Esophagus muscularis mucosa (tissue), 3 donors: ENCODE data around the gene SRXN1.

Source experiments
- CTCF ChIP-seq, 3 experiments: fragments of 200-600 bp in 2 of 3; fragments of 450-650 bp in 1 of 3; sonication (generic) in 2 of 3; IDR thresholded peaks; one replicate each; pipeline ENCODE4 v1.5.1; 2017 to 2019; ENCODE audit warnings: antibody characterized with exemption in 3 of 3, mild to moderate bottlenecking in 2 of 3, moderate library complexity in 1 of 3
- POLR2A ChIP-seq: fragments of 450-650 bp; IDR thresholded peaks from one replicate; pipeline ENCODE4 v1.6.1; 2017; ENCODE audit warnings: antibody characterized with exemption, moderate library complexity, mild to moderate bottlenecking, low read depth
- POLR2AphosphoS5 ChIP-seq, 2 donors: sonication (generic); formaldehyde crosslinking; IDR thresholded peaks; one replicate each; pipeline ENCODE4 v1.6.1; 2017; ENCODE audit warnings: antibody characterized with exemption in 2 of 2

DNA sequence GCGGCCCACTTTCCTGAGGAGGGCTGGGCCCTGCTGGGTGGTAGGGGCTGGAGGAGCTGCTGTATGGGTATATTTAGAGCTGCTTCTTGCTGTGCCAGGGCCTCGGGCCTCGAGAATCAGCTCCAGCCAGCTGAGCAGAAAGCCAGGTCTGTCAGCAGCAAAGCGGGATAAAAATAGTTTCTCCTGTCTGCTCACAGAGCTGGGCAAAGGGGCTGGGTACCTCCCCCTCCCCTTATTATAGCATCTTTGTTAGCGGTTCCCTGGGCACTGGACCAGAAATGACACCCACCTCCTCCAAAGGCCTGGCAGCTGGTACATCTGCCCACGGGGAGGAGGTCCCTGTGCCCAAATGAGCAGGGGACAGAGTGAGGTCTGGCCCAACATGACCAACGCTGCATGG lies 16.6 kb upstream of the SRXN1 start:
- TF ChIP-seq CTCF (IDR thresholded peaks at IDR 0.05): no peak
- TF ChIP-seq POLR2AphosphoS5 (IDR thresholded peaks at IDR 0.05): no peak
- no peak for TF ChIP-seq POLR2A
